Articular chondrocyte of knee joint (primary cell): ENCODE data around the gene METTL18. TPM values are rescaled to one million over a fixed set of nuclear protein-coding genes. Genes with fewer than 3 reads are reported as not detected.

Source experiments
- total RNA-seq: library from RNA; depleted of rRNA; stranded (reverse); fragments of >200 nt; gene quantifications from 2 replicates; pipeline ENCODE4 v1.2.3, GENCODE V29; 2012

METTL18 gene
- total RNA-seq: 9.0 and 11.0 TPM in 2 replicates

DNA sequence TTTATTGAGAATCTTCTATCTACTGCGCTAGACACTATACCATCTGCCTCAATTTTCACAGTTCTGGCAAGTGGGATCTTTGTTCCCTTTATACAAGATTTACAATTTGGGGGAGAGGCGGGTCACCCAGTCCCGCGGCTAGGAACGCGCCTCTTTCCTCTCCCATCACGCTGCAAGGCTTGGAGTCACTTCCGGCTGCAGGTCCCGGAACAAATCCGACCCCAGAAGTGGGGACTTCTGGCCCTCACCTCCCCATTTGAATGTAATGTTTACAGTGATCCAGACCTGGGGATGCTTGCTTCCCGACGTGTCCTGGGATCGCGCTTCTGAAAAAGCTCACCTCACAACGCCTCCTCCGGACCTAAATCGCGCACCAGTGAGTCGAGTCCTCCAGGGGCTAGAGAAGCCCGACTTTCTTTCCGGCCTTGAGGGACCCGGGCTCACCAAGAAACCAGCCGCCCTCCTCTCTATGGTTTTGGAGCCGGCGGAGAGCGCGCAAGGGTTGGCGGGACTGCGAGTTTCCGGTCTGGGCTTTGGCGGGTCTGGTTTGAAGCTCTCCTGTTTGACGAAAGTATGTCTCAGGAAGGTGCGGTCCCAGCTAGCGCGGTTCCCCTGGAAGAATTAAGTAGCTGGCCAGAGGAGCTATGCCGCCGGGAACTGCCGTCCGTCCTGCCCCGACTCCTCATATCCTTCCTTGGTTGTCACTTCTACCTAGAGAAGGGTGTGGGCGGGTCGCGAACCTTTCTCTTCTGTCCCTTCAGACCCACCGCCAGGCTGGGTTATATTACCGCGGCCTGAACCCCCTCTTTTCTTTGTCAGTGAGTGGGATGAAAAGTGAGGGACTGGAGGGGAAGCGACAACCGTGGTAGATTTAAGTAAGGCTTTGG is at the start of gene METTL18:
Gene METTL18 (minus strand): TSS at position 378 of the 887 bp plus-strand sequence. CDS start 1,212 bp downstream, outside the sequence.

Other genes starting within 250 kb of the METTL18 start
- gene F5, start 208.4 kb downstream of the METTL18 start, total RNA-seq: under 0.01 and 0.11 TPM in 2 replicates
- 0.39 and 0.65 TPM in 2 replicates for gene SELP, start 164.8 kb downstream of the METTL18 start, total RNA-seq
- 1.0 and 1.5 TPM in 2 replicates for gene SELL, start 83.3 kb downstream of the METTL18 start, total RNA-seq
- gene SELE, start 60.8 kb downstream of the METTL18 start, total RNA-seq: not detected in 2 replicates
- gene SCYL3, start 99.0 kb upstream of the METTL18 start, total RNA-seq: 9.3 and 11.8 TPM in 2 replicates